Neural progenitor cell (in vitro differentiated cells): ENCODE results near the gene FGF22. TPM values are rescaled to one million over a fixed set of nuclear protein-coding genes. Genes with fewer than 3 reads are reported as not detected.

Experiments
- DNase-seq: peaks from one replicate; pipeline ENCODE4 v3.0.0-alpha.2; 2016; ENCODE audit warnings: low spot score
- H2AFZ ChIP-seq: fragments of 200-600 bp; sonication (generic); replicated peaks from 2 replicates; pipeline ENCODE4 v1.6.1; 2016; ENCODE audit warnings: antibody characterized with exemption
- H3F3A ChIP-seq: fragments of 200-600 bp; sonication (generic); 2 replicates; pipeline ENCODE4 v1.6.1; 2016; ENCODE audit warnings: antibody characterized with exemption, low read depth
- H3K27ac ChIP-seq: fragments of 200-600 bp; sonication (generic); 2 replicates; pipeline ENCODE4 v1.5.1; 2016; ENCODE audit warnings: mild to moderate bottlenecking
- H3K27me3 ChIP-seq: fragments of 200-600 bp; sonication (generic); 2 replicates; pipeline ENCODE4 v1.6.1; 2016; ENCODE audit warnings: mild to moderate bottlenecking, moderate library complexity
- H3K36me3 ChIP-seq: fragments of 200-600 bp; sonication (generic); 2 replicates; pipeline ENCODE4 v1.5.1; 2016
- H3K4me1 ChIP-seq: fragments of 200-600 bp; sonication (generic); 2 replicates; pipeline ENCODE4 v1.6.1; 2016; ENCODE audit warnings: mixed run types
- H3K4me2 ChIP-seq: fragments of 200-600 bp; sonication (generic); 2 replicates; pipeline ENCODE4 v1.6.1; 2016
- H3K4me3 ChIP-seq: fragments of 200-600 bp; sonication (generic); 2 replicates; pipeline ENCODE4 v1.5.1; 2016
- H3K79me2 ChIP-seq: fragments of 200-600 bp; sonication (generic); 2 replicates; pipeline ENCODE4 v1.6.1; 2016; ENCODE audit warnings: low read depth
- H3K9ac ChIP-seq: fragments of 200-600 bp; sonication (generic); 2 replicates; pipeline ENCODE4 v1.6.1; 2016
- H3K9me3 ChIP-seq: fragments of 200-600 bp; sonication (generic); 2 replicates; pipeline ENCODE4 v1.5.1; 2016; ENCODE audit warnings: low read depth
- H4K20me1 ChIP-seq: fragments of 200-600 bp; sonication (generic); 2 replicates; pipeline ENCODE4 v1.6.1; 2016; ENCODE audit warnings: low read depth
- H3K27ac Mint-ChIP-seq: 3 replicates; pipeline ENCODE4 v1.8.0; 2021; ENCODE audit warnings: mixed read lengths
- H3K27me3 Mint-ChIP-seq: 2 replicates; pipeline ENCODE4 v1.8.0; 2022; ENCODE audit warnings: low read depth, mild to moderate bottlenecking, inconsistent platforms, moderate library complexity, mixed read lengths; ENCODE audit not compliant: insufficient read depth
- H3K36me3 Mint-ChIP-seq: 3 replicates; pipeline ENCODE4 v1.8.0; 2021; ENCODE audit warnings: mixed read lengths
- H3K4me1 Mint-ChIP-seq: 3 replicates; pipeline ENCODE4 v1.8.0; 2021; ENCODE audit warnings: mixed read lengths
- H3K4me3 Mint-ChIP-seq: 3 replicates; pipeline ENCODE4 v1.8.0; 2021; ENCODE audit warnings: mild to moderate bottlenecking, moderate library complexity, mixed read lengths
- H3K9me3 Mint-ChIP-seq: 3 replicates; pipeline ENCODE4 v1.8.0; 2020; ENCODE audit warnings: mixed read lengths
- CTCF ChIP-seq: fragments of 200-600 bp; sonication (generic); IDR thresholded peaks from 2 replicates; pipeline ENCODE4 v1.5.1; 2017; ENCODE audit warnings: antibody characterized with exemption, mild to moderate bottlenecking
- EZH2 ChIP-seq: fragments of 200-600 bp; sonication (generic); IDR thresholded peaks from 2 replicates; pipeline ENCODE4 v1.6.1; 2017; ENCODE audit warnings: antibody characterized with exemption, mild to moderate bottlenecking, moderate library complexity
- EZH2phosphoT487 ChIP-seq: fragments of 200-600 bp; sonication (generic); IDR thresholded peaks from 2 replicates; pipeline ENCODE4 v1.6.1; 2017; ENCODE audit warnings: antibody characterized with exemption
- total RNA-seq: library from RNA; depleted of rRNA; stranded (reverse); fragments of >200 nt; gene quantifications from 2 replicates; pipeline ENCODE4 v1.2.3, GENCODE V29; 2015; ENCODE audit warnings: low replicate concordance

The FGF22 gene
- total RNA-seq, 1 donor from 2014 or later, result not detected

- no peak overlapping the region for H3K27ac ChIP-seq
- peaks cover 15% of the 10 kb centered on the region for H3K4me1 Mint-ChIP-seq
- peak; percentile 26 for DNase-seq
- no peaks in the 10 kb centered on the region for H3K36me3 ChIP-seq
- H3K36me3 Mint-ChIP-seq, result peaks cover 3% of the 10 kb centered on the region
- peak overlapping the region; percentile 94 for H3K4me2 ChIP-seq
- no peak for TF ChIP-seq EZH2
- TF ChIP-seq EZH2phosphoT487, result no peak
- TF ChIP-seq CTCF, result no peak
- peaks cover 40% of the 10 kb centered on the region for H4K20me1 ChIP-seq
- peaks cover 5% of the 10 kb centered on the region for H3K4me1 ChIP-seq
- peaks cover 6% of the 10 kb centered on the region for H3K27me3 Mint-ChIP-seq
- peaks cover 26% of the 10 kb centered on the region for H3K27me3 ChIP-seq
- peaks cover 28% of the 10 kb centered on the region for H3K79me2 ChIP-seq
- no peaks in the 10 kb centered on the region for H3K9me3 Mint-ChIP-seq
- peak overlapping the region; percentile 87 for H2AFZ ChIP-seq
- peaks cover 15% of the 10 kb centered on the region for H3F3A ChIP-seq
- H3K27ac Mint-ChIP-seq, result peak overlapping the region; percentile 96
- H3K9ac ChIP-seq, result peak overlapping the region; percentile 61
- H3K4me3 ChIP-seq, result peak overlapping the region; percentile 92
- H3K9me3 ChIP-seq, result no peaks in the 10 kb centered on the region
- peak overlapping the region; percentile 97 for H3K4me3 Mint-ChIP-seq
Measured at GRCh38 chr19:633786-634639, 5.7 kb upstream of the FGF22 start.

- H3K27ac Mint-ChIP-seq, result no peak overlapping the region
- no peak overlapping the region for H3K27ac ChIP-seq
- peaks cover 35% of the 10 kb centered on the region for H3K27me3 ChIP-seq
- H3K36me3 ChIP-seq, result no peaks in the 10 kb centered on the region
- H3K9me3 Mint-ChIP-seq, result no peaks in the 10 kb centered on the region
- peaks cover 5% of the 10 kb centered on the region for H3K4me1 ChIP-seq
- TF ChIP-seq EZH2phosphoT487 (no peak), CTCF (no peak), EZH2 (no peak)
- peaks cover 28% of the 10 kb centered on the region for H3K79me2 ChIP-seq
- H3K9me3 ChIP-seq, result no peaks in the 10 kb centered on the region
- no peak overlapping the region for H2AFZ ChIP-seq
- no peak for DNase-seq
- H3K27me3 Mint-ChIP-seq, result peaks cover 10% of the 10 kb centered on the region
- H3K4me3 Mint-ChIP-seq, result peak overlapping the region; percentile 33
- H3K4me1 Mint-ChIP-seq, result peaks cover 18% of the 10 kb centered on the region
- no peaks in the 10 kb centered on the region for H3K36me3 Mint-ChIP-seq
- H3K4me3 ChIP-seq, result no peak overlapping the region
- H4K20me1 ChIP-seq, result peaks cover 40% of the 10 kb centered on the region
- no peak overlapping the region for H3K4me2 ChIP-seq
- peaks cover 18% of the 10 kb centered on the region for H3F3A ChIP-seq
- no peak overlapping the region for H3K9ac ChIP-seq
Measured at GRCh38 chr19:634975-635652, 4.6 kb upstream of the FGF22 start.

- Histone ChIP-seq H3K9me3 (no peaks in the 10 kb centered on the region), H3K9ac (no peak overlapping the region), H3K36me3 (no peaks in the 10 kb centered on the region), H4K20me1 (peaks cover 26% of the 10 kb centered on the region), H3K79me2 (peaks cover 5% of the 10 kb centered on the region), H3K4me3 (peak overlapping the region; percentile 47), H3K4me1 (peaks cover 5% of the 10 kb centered on the region), H2AFZ (peak overlapping the region; percentile 11), H3K27me3 (peaks cover 39% of the 10 kb centered on the region), H3K4me2 (peak overlapping the region; percentile 67), H3K27ac (no peak overlapping the region), H3F3A (peaks cover 18% of the 10 kb centered on the region)
- peak overlapping the region; percentile 77 for H3K4me3 Mint-ChIP-seq
- H3K27me3 Mint-ChIP-seq, result peaks cover 9% of the 10 kb centered on the region
- no peaks in the 10 kb centered on the region for H3K36me3 Mint-ChIP-seq
- no peaks in the 10 kb centered on the region for H3K9me3 Mint-ChIP-seq
- no peak for DNase-seq
- peaks cover 9% of the 10 kb centered on the region for H3K4me1 Mint-ChIP-seq
- H3K27ac Mint-ChIP-seq, result no peak overlapping the region
- no peak for TF ChIP-seq EZH2
- no peak for TF ChIP-seq EZH2phosphoT487
- TF ChIP-seq CTCF, result no peak
Measured at GRCh38 chr19:638906-639252, 800 bp upstream of the FGF22 start.
